Trophoblast cell (in vitro differentiated cells and primary cell): ENCODE data around the gene RNGTT.
A peak's percentile ranks its signal among the peaks of the same experiment; 100 is the strongest.
"Not testable (repeated sequence)": the region's sequence is repeated elsewhere in the genome, so short reads cannot be mapped to it uniquely, and the experiment has no call there.

ENCODE experiments used
- DNase-seq, 2 donors: peaks; one replicate each; pipeline ENCODE4 v3.0.0-alpha.2; 2016
- H2AFZ ChIP-seq: 2 replicates; pipeline ENCODE4 v1.6.1; 2013; ENCODE audit warnings: low read length, moderate library complexity, mild to moderate bottlenecking; ENCODE audit not compliant: insufficient read depth, poor library complexity
- H2AK5ac ChIP-seq: 2 replicates; pipeline ENCODE4 v1.6.1; 2013; ENCODE audit warnings: mild to moderate bottlenecking, low read length
- H2BK120ac ChIP-seq: 2 replicates; pipeline ENCODE4 v1.6.1; 2013; ENCODE audit warnings: low read length, mild to moderate bottlenecking, moderate library complexity; ENCODE audit not compliant: insufficient read depth, poor library complexity
- H2BK12ac ChIP-seq: 2 replicates; pipeline ENCODE4 v1.6.1; 2013; ENCODE audit warnings: mild to moderate bottlenecking, low read length, moderate library complexity
- H2BK5ac ChIP-seq: 2 replicates; pipeline ENCODE4 v1.6.1; 2013; ENCODE audit warnings: low read length, low read depth, moderate library complexity, mild to moderate bottlenecking; ENCODE audit not compliant: poor library complexity
- H3K14ac ChIP-seq: 2 replicates; pipeline ENCODE4 v1.6.1; 2013; ENCODE audit warnings: mild to moderate bottlenecking, low read length
- H3K18ac ChIP-seq: 2 replicates; pipeline ENCODE4 v1.6.1; 2013; ENCODE audit warnings: mild to moderate bottlenecking, low read length
- H3K23ac ChIP-seq: 2 replicates; pipeline ENCODE4 v1.6.1; 2013; ENCODE audit warnings: low read length
- H3K27ac ChIP-seq: 2 replicates; pipeline ENCODE4 v1.5.1; 2013; ENCODE audit warnings: low read depth, mild to moderate bottlenecking, inconsistent platforms, low read length, moderate library complexity
- H3K27me3 ChIP-seq: 2 replicates; pipeline ENCODE4 v1.6.1; 2013; ENCODE audit warnings: inconsistent platforms, mild to moderate bottlenecking, low read length, moderate library complexity; ENCODE audit not compliant: insufficient read depth
- H3K36me3 ChIP-seq, 2 experiments: 1 replicate in 1 of 2; 2 replicates in 1 of 2; pipeline ENCODE4 v1.6.1; 2013; ENCODE audit warnings: low read length in 2 of 2, mild to moderate bottlenecking in 2 of 2, moderate library complexity in 1 of 2; ENCODE audit not compliant: insufficient read depth in 2 of 2, control insufficient read depth in 1 of 2
- H3K4ac ChIP-seq: 2 replicates; pipeline ENCODE4 v1.6.1; 2013; ENCODE audit warnings: low read depth, mild to moderate bottlenecking, low read length, moderate library complexity
- H3K4me1 ChIP-seq, 2 experiments: 1 replicate in 1 of 2; 2 replicates in 1 of 2; pipeline ENCODE4 v1.6.1; 2013; ENCODE audit warnings: low read length in 2 of 2, mild to moderate bottlenecking in 2 of 2, moderate library complexity in 1 of 2; ENCODE audit not compliant: insufficient read depth in 2 of 2, control insufficient read depth in 1 of 2
- H3K4me2 ChIP-seq: 2 replicates; pipeline ENCODE4 v1.6.1; 2013; ENCODE audit warnings: inconsistent platforms, mild to moderate bottlenecking, low read length, moderate library complexity
- H3K4me3 ChIP-seq: 2 replicates; pipeline ENCODE4 v1.5.1; 2013; ENCODE audit warnings: mild to moderate bottlenecking, low read depth, low read length, inconsistent platforms
- H3K79me1 ChIP-seq: one replicate; pipeline ENCODE4 v1.6.1; 2013; ENCODE audit warnings: low read length
- H3K79me2 ChIP-seq: 2 replicates; pipeline ENCODE4 v1.6.1; 2013; ENCODE audit warnings: low read length, mild to moderate bottlenecking; ENCODE audit not compliant: control insufficient read depth, insufficient read depth, poor library complexity
- H3K9ac ChIP-seq: 2 replicates; pipeline ENCODE4 v1.6.1; 2013; ENCODE audit warnings: mild to moderate bottlenecking, low read length
- H3K9me3 ChIP-seq: 2 replicates; pipeline ENCODE4 v1.6.1; 2013; ENCODE audit warnings: low read depth, mild to moderate bottlenecking, control low read depth, inconsistent platforms, low read length; ENCODE audit not compliant: insufficient read depth
- H4K12ac ChIP-seq: 2 replicates; pipeline ENCODE4 v1.6.1; 2013; ENCODE audit warnings: low read depth, mild to moderate bottlenecking, low read length, moderate library complexity
- H4K8ac ChIP-seq: 2 replicates; pipeline ENCODE4 v1.6.1; 2013; ENCODE audit warnings: low read depth, mild to moderate bottlenecking, low read length, moderate library complexity
- H4K91ac ChIP-seq: one replicate; pipeline ENCODE4 v1.6.1; 2013; ENCODE audit warnings: low read depth, mild to moderate bottlenecking, low read length, moderate library complexity
- WGBS: extraction: QIAGEN DNeasy Blood & Tissue Kit; methylation state at CpG from one replicate; pipeline ENCODE4 v1.1.7; 2013; ENCODE audit warnings: missing lambda C conversion rate; ENCODE audit not compliant: insufficient read length, insufficient coverage; ENCODE audit errors: extremely low coverage; 5-methylcytosine and 5-hydroxymethylcytosine counted together

Gene RNGTT

GRCh38 chr6:88833071-88833470 is 130.3 kb downstream of the RNGTT start:
- H3K14ac ChIP-seq, H2BK5ac ChIP-seq, H2BK120ac ChIP-seq, H4K91ac ChIP-seq, H2AK5ac ChIP-seq, H2BK12ac ChIP-seq, H2AFZ ChIP-seq, H4K12ac ChIP-seq, H3K4me2 ChIP-seq, DNase-seq, H4K8ac ChIP-seq, H3K23ac ChIP-seq, H3K9ac ChIP-seq, H3K4me3 ChIP-seq, H3K18ac ChIP-seq, H3K27ac ChIP-seq, H3K36me3 ChIP-seq, H3K27me3 ChIP-seq, H3K9me3 ChIP-seq, H3K79me2 ChIP-seq, H3K79me1 ChIP-seq, H3K4me1 ChIP-seq, H3K4ac ChIP-seq: not testable (repeated sequence)
- no CpG with 5 or more reads among the region's 1 CpG for WGBS

GRCh38 chr6:88827599-88827998 is 135.8 kb downstream of the RNGTT start:
- H3K23ac ChIP-seq, H3K9me3 ChIP-seq, H3K27me3 ChIP-seq, H2BK120ac ChIP-seq, H3K4me3 ChIP-seq, H4K91ac ChIP-seq, H3K14ac ChIP-seq, H3K27ac ChIP-seq, H3K79me1 ChIP-seq, H2BK5ac ChIP-seq, H3K4ac ChIP-seq, H3K9ac ChIP-seq, H4K8ac ChIP-seq, H3K4me2 ChIP-seq, H3K36me3 ChIP-seq, H2AK5ac ChIP-seq, H4K12ac ChIP-seq, H2AFZ ChIP-seq, H3K4me1 ChIP-seq, H3K79me2 ChIP-seq, DNase-seq, H2BK12ac ChIP-seq: not testable (repeated sequence)
- WGBS = no CpG with 5 or more reads among the region's 4 CpGs
- H3K18ac ChIP-seq = peak overlapping the region; percentile 82

GRCh38 chr6:88825856-88826255 is 137.6 kb downstream of the RNGTT start:
- H2BK5ac ChIP-seq = no peak overlapping the region
- H3K23ac ChIP-seq = no peak overlapping the region
- H3K27ac ChIP-seq = no peak overlapping the region
- H2BK12ac ChIP-seq = no peak overlapping the region
- no peak overlapping the region for H2BK120ac ChIP-seq
- peaks cover 1 to 3% of the 10 kb centered on the region in 2 experiments for H3K4me1 ChIP-seq
- no peaks in the 10 kb centered on the region for H3K79me2 ChIP-seq
- H4K12ac ChIP-seq = no peak overlapping the region
- no peak overlapping the region for H4K91ac ChIP-seq
- no peak overlapping the region for H3K14ac ChIP-seq
- no peak overlapping the region for H2AK5ac ChIP-seq
- H3K4me3 ChIP-seq = no peak overlapping the region
- H3K9ac ChIP-seq = no peak overlapping the region
- no peak overlapping the region for H4K8ac ChIP-seq
- H3K4me2 ChIP-seq = no peak overlapping the region
- H3K9me3 ChIP-seq = peaks cover 4% of the 10 kb centered on the region
- no peaks in the 10 kb centered on the region for H3K27me3 ChIP-seq
- H3K18ac ChIP-seq = no peak overlapping the region
- no CpG with 5 or more reads among the region's 3 CpGs for WGBS
- DNase-seq = no peak
- no peak overlapping the region for H2AFZ ChIP-seq
- no peaks in the 10 kb centered on the region for H3K36me3 ChIP-seq
- no peaks in the 10 kb centered on the region for H3K79me1 ChIP-seq
- H3K4ac ChIP-seq = no peak overlapping the region

- H3K79me2 ChIP-seq = no peaks in the 10 kb centered on the region
- peak in 1 of 2 donors; percentile 1 for DNase-seq
- H3K4me3 ChIP-seq = no peak overlapping the region
- H3K23ac ChIP-seq = no peak overlapping the region
- no peak overlapping the region for H3K9ac ChIP-seq
- H4K12ac ChIP-seq = no peak overlapping the region
- H3K9me3 ChIP-seq = peaks cover 4% of the 10 kb centered on the region
- no peaks in the 10 kb centered on the region for H3K27me3 ChIP-seq
- H2AFZ ChIP-seq = no peak overlapping the region
- no peak overlapping the region for H2BK5ac ChIP-seq
- H3K18ac ChIP-seq = no peak overlapping the region
- H3K79me1 ChIP-seq = no peaks in the 10 kb centered on the region
- no peaks in the 10 kb centered on the region for H3K36me3 ChIP-seq
- H2AK5ac ChIP-seq = no peak overlapping the region
- no CpG with 5 or more reads among the region's 2 CpGs for WGBS
- H3K27ac ChIP-seq = no peak overlapping the region
- no peak overlapping the region for H2BK12ac ChIP-seq
- no peak overlapping the region for H2BK120ac ChIP-seq
- H3K4me1 ChIP-seq = peaks cover 1 to 3% of the 10 kb centered on the region in 2 experiments
- H3K4ac ChIP-seq = no peak overlapping the region
- no peak overlapping the region for H3K14ac ChIP-seq
- H4K91ac ChIP-seq = no peak overlapping the region
- H3K4me2 ChIP-seq = no peak overlapping the region
- no peak overlapping the region for H4K8ac ChIP-seq
These were observed 139.4 kb downstream of the RNGTT start for GRCh38 chr6:88823998-88824397.
